ENCODE data around the gene HACD2. TPM values are rescaled to one million over a fixed set of nuclear protein-coding genes. Genes with fewer than 3 reads are reported as not detected.
A peak's percentile ranks its signal among the peaks of the same experiment; 100 is the strongest.
"Not testable (repeated sequence)": the region's sequence is repeated elsewhere in the genome, so short reads cannot be mapped to it uniquely, and the experiment has no call there.

HACD2 gene
- total RNA-seq, 1 donor from 2014 or later = 59.9 TPM

DNA sequence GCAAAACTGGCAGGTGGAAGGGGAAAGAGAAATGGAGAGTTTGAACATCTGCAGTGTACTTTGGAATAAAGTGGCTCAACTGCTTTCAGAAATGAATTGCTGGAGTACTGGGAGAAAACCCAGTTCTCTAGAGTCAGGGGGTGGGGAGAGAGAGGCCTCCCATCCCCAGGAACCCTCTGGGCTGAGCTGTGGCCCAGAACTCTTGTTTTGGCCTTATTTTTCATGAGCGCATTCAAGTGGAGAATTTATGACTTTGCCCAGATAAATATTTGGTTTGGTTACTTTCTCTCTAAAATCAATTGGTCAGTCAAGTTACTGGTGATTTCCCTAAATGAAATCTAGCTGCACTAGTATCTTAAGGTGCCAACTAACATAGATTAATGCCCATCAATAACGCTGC is 28.7 kb upstream of the HACD2 start:
- DNase-seq (ENCODE audit: low spot score in 2 of 2) (no peak), FAIRE-seq (no peak)

DNA sequence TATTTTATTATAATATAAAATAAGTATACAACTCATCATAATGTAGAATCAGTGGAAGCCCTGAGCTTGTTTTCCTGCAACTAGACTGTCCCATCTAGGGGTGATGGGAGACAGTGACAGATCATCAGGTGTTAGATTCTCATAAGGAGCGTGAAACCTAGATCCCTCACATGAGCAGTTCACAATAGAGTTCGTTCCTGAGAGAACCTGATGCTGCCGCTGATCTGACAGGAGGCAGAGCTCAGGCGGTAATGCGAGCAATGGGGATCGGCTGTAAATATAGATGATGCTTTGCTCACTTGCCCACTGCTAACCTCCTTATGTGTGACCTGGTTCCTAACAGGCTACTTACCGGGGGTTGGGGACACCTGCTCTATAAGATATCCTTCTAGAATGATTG is 26.8 kb upstream of the HACD2 start:
- FAIRE-seq; DNase-seq (ENCODE audit: low spot score in 2 of 2): not testable (repeated sequence)

DNA sequence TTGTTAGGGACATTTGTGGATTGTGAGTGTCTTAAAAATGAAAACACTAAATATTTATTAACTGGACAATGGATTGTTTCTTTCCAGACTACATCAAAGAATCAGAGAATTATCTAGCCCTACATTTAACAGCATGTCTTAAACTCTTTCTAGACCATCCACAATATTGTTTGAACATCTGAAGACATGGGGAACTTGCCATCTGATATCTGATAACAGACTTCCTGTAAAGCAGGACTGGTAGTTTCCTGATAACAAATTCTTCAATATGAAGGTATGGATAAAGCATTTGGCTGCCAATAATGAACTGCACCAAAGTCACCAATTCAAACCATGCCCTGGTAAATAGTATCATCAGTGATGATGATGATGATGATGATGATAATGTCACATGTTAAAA is 26.2 kb upstream of the HACD2 start:
- FAIRE-seq (no peak), DNase-seq (ENCODE audit: low spot score in 2 of 2) (no peak)

DNA sequence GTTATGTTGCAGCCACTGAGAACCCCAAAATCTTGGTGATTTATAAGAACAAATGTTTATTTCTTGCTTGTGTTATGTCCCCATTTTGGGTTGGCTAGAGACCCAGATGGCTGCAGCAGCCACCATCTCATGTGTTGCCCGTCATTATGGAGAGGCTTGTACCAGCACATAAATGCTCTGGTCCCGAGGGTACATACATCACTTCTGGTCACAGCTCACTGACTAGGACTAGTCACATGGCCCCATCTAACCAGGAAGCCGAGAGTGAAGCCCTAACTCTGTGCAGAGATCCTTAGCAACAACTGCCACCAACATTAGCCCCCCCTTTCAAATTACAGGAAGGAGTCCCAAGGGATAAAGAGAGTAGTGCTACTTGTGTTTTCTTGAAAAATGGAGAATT is 25.5 kb upstream of the HACD2 start:
- no peak for DNase-seq (ENCODE audit: low spot score in 2 of 2)
- FAIRE-seq = no peak

GRCh38 chr3:123609063-123609462 is 24.2 kb upstream of the HACD2 start:
- no peak for DNase-seq (ENCODE audit: low spot score in 2 of 2)

GRCh38 chr3:123608263-123608937 is 23.5 kb upstream of the HACD2 start:
- no peak for FAIRE-seq
- no peak for DNase-seq (ENCODE audit: low spot score in 2 of 2)

More at GRCh38 chr3:123609063-123609462, 24.2 kb upstream of the HACD2 start:
- FAIRE-seq = no peak

DNA sequence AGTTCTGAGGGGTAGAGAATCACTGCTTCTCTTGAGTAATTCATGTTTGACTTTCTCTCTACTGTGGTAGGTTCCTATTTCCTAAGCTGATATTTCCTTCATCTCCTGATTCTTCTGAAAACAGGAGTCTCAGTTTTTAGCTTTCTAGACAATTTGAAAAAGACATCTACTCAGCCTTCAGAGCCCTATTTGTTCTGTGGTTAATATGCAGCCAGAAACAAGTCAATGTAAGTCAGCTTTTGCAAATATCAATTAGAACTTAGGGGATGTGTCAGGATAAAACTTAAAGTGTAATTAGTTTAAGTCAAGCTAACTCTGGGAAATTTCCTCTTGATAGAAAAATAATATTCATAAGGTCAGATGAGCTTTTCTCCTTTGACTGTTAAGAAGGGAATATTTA is 21.7 kb upstream of the HACD2 start:
- FAIRE-seq (no peak), DNase-seq (ENCODE audit: low spot score in 2 of 2) (no peak)

- DNase-seq (ENCODE audit: low spot score in 2 of 2) (no peak), FAIRE-seq (no peak)
Measured at GRCh38 chr3:123605789-123606234, 21.0 kb upstream of the HACD2 start.

DNA sequence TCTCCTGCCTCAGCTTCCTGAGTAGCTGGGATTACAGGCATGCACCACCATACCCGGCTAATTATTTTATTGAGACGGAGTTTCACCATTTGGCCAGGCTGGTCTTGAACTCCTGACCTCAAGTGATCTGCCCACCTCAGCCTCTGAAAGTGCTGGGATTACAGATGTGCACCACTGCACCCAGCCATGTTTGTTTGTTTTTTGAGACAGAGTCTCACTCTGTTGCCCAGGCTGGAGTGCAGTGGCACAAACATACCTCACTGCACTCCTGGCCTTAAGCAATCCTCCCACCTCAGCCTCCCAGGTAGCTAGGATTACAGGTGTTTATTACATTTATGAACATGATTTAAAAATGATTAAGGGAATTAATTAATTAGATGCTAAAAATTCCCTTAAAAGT is 18.3 kb upstream of the HACD2 start:
- FAIRE-seq; DNase-seq (ENCODE audit: low spot score in 2 of 2): not testable (repeated sequence)

- no peak for DNase-seq (ENCODE audit: low spot score in 2 of 2)
- FAIRE-seq = no peak
Measured at GRCh38 chr3:123602325-123602724, 17.5 kb upstream of the HACD2 start.

DNA sequence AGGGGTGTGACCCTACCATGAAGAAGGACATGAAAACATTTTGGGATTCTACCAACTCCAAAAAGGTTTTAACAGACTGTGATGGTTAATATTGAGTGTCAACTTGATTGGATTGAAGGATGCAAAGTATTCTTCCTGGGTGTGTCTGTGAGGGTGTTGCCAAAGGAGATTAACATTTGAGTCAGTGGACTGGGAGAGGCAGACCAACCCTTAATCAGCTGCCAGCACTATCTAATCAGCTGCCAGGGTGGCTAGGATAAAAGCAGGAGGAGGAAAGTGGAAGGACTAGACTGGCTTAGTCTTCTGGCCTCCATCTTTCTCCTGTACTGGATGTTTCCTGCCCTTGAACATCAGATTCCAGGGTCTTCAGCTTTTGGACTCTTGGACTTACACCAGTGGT is 16.0 kb upstream of the HACD2 start:
- DNase-seq (ENCODE audit: low spot score in 2 of 2); FAIRE-seq: not testable (repeated sequence)

DNA sequence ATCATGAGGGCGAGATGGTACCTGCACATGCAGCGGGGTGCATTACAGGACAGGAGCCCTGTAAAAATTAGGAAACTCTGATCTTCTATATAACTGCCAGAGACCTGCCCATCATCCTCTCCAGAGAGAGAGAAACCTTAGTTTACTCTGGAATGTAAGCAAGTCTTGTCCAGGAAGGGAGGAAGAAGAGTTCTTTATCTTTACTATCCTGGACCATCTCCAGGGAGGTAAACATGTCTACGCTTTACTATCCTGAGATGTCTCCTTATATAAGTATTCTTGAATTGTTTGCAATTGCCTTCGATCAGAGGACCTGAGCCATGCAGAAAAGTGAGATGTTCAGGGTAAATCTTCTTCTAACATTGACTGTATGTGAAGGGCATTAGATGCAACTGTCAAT is 12.7 kb upstream of the HACD2 start:
- DNase-seq (ENCODE audit: low spot score in 2 of 2) = no peak
- no peak for FAIRE-seq

GRCh38 chr3:123595396-123596180 is 10.7 kb upstream of the HACD2 start:
- FAIRE-seq (no peak), DNase-seq (ENCODE audit: low spot score in 2 of 2) (no peak)

DNA sequence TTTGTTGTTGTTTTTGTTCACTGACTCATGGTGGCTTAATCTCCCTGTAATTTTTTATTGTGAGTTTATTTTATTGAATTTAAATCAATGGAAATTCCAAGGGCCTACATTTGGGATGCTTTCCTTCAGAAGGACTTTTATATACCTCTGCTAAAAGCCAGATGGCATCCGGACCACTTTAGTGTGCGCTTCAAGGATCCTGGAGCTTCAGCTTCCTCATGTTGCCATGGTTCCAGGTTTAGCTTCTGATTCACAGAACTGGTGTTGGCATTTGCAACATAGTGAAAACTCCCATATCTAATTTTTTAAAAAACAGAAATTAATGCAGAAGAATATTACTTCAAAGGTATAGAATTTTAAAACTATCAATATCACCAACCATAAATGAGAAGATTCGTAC is 8.5 kb upstream of the HACD2 start:
- DNase-seq (ENCODE audit: low spot score in 2 of 2) (no peak), FAIRE-seq (no peak)

- DNase-seq (ENCODE audit: low spot score in 2 of 2) (no peak), FAIRE-seq (no peak)
Measured at GRCh38 chr3:123590685-123591450, 6.0 kb upstream of the HACD2 start.

- no peak for DNase-seq (ENCODE audit: low spot score in 2 of 2)
- FAIRE-seq = no peak
Measured at GRCh38 chr3:123587401-123587800, 2.5 kb upstream of the HACD2 start.

DNA sequence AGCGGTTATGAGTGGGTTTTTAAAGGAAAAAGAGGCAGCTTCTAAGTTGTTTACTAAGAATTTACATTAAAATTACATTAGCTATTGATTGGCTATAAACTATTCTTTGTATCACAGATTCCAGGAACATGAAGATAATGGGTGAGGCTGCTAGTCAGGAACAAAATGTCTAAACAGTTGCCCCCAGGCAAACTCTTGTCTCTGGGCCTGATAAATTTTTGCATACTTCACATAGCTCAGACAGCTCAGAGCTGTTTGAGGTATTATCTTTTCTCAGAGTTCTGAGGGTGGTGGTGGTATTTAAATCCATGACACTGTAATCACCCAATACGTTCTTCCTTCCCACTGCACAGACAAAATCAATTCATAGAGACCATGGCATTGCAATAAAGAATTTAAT is 2.1 kb upstream of the HACD2 start:
- FAIRE-seq = no peak
- DNase-seq (ENCODE audit: low spot score in 2 of 2) = no peak

- DNase-seq (ENCODE audit: low spot score in 2 of 2) (no peak), FAIRE-seq (no peak)
Measured at GRCh38 chr3:123586131-123586530, 1.3 kb upstream of the HACD2 start.

DNA sequence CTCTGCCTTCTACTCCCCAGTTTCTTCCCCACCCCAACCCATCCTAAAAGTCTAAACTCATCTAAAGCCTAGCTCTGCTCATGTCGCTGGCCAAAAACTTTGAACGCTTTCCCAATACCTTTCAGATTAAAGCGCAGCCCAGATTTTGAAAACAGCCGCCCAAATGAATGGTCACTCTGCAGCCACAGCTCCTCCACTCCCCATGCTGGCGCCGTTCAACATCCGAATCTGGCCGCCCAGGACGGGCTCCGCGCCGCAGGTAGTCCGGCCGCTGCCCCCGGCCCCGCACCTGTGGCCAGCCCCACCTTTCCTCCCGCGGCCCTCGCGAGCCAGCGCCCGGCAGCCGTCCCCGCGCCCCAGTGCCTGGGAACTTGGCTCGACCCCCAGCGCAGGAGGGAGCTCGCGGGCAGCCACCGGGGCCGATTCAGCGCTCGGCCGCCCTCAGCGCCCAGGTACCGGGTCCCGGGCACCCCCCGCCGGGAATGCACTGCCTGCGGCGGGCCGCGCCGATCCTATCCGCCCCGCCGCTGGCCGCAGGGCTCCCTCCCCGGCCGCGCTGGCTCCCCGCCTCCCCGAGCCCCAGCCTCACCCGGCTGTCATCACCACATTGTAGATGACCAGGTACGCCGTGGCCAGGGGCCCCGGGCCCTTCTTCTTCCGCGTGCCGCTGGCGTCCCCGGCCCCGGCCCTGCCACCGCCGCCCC is 417 bp downstream of the HACD2 start:
- DNase-seq (ENCODE audit: low spot score in 2 of 2) (peak; percentile 57 to 71), FAIRE-seq (no peak)

DNA sequence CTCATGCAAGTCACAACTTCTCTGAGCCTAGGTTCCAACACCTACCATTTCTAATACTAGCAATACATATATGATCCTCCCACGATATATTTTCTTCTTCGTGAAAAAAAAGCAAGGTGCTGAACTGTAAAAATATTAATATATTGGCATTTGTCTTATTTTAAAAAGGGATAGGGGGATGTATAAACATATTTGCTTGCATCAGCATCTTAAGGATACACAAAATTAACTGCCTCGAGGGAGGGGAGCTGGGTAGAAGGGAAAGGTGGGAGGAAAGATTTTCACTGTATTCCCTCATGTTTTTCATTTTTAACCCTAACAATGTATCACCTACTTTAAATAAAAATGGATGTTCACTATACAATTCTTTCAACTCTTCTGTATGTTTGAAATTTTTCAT is 1.3 kb downstream of the HACD2 start:
- no peak for DNase-seq (ENCODE audit: low spot score in 2 of 2)

DNA sequence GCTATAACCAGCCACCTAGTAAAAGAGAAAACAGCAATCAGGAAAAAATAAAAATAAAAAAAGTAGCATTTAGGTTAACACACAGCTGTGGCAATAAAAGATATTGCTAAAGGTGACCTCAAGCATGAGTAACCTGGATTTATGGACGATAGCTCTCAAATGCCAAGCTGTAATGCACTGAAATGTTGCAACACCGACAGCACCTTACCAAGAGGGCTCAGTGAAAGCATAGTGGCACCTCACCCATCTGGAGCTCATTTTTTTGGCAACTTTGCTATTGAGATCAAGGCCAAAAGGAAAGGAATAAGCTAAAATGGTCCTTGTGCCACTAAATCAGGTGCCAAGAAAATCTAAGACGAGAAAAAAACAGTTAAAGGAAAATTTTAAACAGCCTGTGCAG is 2.5 kb downstream of the HACD2 start:
- DNase-seq (ENCODE audit: low spot score in 2 of 2) = no peak
- no peak for FAIRE-seq

More for the DNA sequence above, 1.3 kb downstream of the HACD2 start:
- FAIRE-seq = no peak

Data from frontal cortex (tissue), 4 donors.